GM15510 (cell line): ENCODE data around the gene TLR2.

Source experiments
- POLR2A ChIP-seq: IDR thresholded peaks from 3 replicates; pipeline ENCODE4 v1.6.1; 2011; ENCODE audit warnings: borderline replicate concordance; ENCODE audit not compliant: insufficient read length; ENCODE audit errors: extremely low read depth

The TLR2 gene

DNA sequence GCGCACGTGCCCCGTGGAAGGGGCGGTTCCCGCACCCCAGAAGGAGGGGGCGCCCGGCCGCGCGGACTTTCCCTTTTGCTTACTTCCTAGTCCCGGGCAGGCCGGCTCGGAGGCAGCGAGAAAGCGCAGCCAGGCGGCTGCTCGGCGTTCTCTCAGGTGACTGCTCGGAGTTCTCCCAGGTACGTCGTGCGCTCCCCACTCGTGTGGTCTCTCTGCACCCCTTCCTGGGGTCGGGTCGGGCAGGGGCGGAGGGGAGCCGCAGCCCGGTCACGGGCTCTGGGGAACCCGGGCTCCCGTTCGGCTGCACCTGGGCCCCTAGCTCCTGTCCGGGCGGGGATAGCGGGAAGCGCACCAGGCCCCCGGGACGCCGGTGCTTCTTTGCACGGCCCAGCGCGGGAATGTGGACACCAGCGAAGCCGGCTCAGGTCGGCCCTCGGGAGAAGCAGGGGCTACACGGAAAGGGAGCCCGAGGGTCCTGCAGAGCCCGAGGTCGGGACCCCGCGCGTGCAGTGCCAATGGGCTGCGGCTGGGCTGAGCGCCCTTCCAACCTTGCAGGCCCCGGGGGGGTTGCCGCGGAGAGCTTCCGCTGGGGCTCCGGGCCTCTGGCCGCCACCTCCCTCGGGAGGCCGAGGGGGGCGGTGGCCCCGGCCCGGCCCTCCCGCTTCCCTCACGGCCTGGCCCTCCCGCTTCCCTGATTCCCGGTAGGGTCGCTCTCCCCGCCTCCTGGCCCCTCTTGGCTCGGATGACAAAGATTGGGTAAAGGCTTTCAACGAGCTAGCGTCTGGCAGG, at the start of gene TLR2:
Gene TLR2 (plus strand): TSS at position 99 of the 789 bp plus-strand sequence. CDS start 18,628 bp downstream, outside the sequence.
- TF ChIP-seq POLR2A = no peak

DNA sequence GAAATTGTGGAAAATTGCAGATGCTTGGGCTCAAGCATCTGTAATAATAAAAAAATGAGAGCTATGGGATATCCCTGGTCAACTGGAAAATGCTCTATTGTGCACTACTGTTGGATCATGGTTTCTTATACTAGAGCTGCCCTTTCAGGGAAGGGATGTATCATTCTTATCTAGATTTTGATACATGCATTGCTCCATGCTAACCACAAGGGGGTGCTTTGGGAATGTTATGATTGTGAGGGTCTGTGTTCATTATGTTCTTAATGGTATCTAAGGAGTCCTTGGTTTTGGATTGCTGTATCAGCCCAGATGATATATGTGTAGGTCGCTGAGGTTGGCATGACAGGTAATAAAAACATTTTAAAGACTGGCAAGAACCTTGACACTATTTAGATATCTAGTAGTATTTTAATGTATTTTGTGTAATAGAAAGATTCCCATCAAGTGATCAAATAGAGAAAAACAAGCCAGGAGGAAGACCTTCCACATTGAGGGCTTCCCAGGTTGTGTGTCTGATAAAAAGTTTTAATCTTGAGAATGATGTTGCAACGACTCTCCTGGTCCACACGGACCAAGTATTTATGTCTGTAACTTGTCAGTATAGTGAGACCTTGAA, 49.2 kb upstream of the TLR2 start:
- no peak for TF ChIP-seq POLR2A

DNA sequence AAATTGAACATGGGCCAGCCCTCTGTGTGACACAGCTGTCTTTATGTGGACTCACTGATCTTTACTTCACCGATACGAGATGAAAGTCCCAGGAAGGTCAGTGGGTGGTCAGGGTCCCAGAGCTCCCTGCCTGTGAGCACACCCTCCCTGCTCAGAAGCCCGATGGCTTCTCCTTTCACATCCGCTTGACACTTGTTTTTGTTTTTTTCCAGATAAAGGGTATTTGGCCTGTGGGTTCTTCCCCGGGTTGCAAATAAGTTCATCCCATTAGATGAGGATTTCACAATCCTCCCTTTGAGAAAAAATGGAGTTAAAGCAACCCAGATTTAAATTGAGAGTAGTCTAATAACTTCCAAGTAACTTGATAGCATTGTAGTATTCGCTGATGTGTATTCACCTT, 48.2 kb upstream of the TLR2 start:
- TF ChIP-seq POLR2A = no peak

DNA sequence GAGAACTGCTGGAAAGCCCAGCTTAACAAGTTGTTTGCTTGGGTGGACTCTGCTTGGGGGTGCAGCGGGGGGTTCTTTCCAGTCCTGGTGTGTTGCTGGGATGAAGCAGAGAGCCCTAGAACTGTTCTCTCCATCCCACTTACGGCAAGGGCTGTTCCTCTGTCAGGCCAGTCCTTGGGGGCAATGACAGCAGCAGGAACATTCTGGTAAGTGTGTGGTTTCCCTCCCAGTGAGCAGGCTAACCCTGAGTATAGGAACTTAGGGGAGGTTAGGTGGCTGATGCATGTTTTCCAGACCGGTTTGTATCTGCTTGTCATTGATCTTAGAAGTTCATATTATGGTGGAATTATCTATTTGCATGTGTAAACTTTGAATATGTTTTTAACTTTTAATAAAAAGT, 46.9 kb upstream of the TLR2 start:
- no peak for TF ChIP-seq POLR2A

DNA sequence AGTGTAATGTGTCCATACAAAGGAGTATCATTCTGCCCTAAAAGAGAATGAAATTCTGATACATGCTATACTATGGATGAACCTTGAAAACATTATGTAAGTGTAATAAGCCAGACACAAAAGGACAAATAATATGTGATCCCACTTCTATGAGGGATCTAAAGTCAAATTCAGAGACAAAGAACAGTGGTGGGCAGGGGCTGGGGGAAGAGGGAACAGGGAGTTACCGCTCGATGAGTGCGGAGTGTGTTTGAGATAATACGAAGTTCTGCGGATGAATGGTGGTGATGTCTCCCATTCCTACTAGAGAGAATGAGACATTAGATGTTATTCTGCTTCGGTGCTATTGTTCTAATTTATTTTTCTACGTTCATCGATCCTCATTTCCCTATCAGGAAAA, 46.1 kb upstream of the TLR2 start:
- TF ChIP-seq POLR2A = no peak

- TF ChIP-seq POLR2A = no peak
These were observed 45.1 kb upstream of the TLR2 start for GRCh38 chr4:153638999-153639398.

- TF ChIP-seq POLR2A = no peak
These were observed 44.0 kb upstream of the TLR2 start for GRCh38 chr4:153639833-153640802.

- TF ChIP-seq POLR2A = no peak
These were observed 42.5 kb upstream of the TLR2 start for GRCh38 chr4:153641532-153641931.

DNA sequence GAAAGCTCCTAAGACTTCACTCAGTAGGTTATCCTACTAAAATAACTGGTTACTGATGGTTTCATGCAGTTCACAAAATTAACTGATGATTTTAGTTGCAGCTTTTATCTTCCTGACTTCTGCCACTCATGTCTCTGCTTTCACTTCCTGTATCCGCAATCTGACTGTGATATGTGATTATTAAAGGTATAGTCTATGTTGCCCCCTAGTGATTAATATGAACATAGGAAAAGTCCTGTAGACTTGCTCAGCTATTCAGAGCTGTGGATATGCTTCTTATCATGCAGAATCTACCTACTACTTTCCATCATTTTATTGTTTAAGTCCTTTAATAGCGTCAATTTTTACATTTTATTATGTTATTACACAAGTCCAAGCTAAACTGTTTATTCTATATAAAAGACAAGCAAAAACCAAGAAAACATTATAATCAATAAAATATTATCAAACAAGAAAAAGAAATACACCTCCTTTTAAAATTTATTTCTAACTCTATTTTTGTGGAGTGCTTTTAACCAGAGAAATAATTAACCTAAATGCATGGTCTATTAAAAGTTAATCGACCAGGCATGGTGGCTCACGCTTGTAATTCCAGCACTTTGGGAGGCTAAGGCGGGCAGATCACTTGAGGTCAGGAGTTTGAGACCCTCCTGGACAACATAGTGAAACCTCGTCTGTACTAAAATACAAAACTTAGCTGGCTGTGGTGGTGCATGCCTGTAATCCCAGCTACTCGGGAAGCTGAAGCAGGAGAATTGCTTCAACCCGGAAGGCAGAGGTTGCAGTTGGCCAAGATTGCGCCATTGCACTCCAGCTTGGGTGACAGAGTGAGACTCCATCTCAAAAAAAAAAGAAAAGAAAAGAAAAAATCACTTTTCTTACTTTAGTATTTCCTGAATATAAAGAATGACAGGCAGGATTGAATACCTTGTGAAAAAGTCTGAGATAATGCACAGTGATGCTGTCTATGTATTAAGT, 40.4 kb upstream of the TLR2 start:
- TF ChIP-seq POLR2A = no peak

DNA sequence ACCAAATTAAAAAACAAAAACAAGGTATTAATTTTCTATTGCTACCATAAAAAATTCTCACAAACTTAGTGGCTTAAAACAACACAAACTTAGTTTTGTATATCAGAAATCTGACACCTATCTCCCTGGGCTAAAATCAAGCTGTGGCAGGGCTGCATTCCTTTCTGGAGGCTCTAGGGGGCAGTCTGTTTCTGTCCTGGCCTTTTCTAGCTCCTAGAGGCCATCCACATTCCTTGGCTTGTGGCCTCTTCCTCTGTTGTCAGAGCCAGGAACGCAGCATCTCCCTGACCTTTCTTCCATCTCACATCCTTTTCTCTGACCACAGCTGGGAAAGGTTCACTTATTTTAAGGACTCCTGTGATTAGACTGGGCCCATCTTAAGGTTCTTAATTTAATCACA, 38.9 kb upstream of the TLR2 start:
- TF ChIP-seq POLR2A = no peak

GRCh38 chr4:153646261-153646660, 37.8 kb upstream of the TLR2 start:
- no peak for TF ChIP-seq POLR2A

DNA sequence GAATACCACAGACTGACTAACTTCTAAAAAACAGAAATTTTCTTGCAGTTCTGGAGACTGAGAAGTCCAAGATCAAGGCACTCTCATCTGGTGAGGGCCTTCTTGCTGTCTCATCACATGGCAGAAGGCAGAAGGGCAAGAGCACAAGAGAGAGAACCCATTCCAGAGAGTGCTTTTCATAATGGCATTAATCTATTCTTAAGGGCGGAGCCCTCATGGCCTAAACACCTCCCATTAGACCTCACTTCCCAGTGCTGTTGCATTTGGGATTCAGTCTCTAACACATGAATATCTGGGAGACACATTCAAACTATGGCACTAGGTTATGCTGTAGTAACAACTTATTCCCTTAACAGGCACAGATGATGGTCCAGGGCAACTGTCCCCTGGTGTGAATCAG, 37.1 kb upstream of the TLR2 start:
- no peak for TF ChIP-seq POLR2A

- no peak for TF ChIP-seq POLR2A
These were observed 36.1 kb upstream of the TLR2 start for GRCh38 chr4:153647975-153648374.

GRCh38 chr4:153649572-153649991, 34.5 kb upstream of the TLR2 start:
- TF ChIP-seq POLR2A = no peak

GRCh38 chr4:153651116-153651515, 33.0 kb upstream of the TLR2 start:
- TF ChIP-seq POLR2A = no peak

- TF ChIP-seq POLR2A = no peak
These were observed 32.5 kb upstream of the TLR2 start for GRCh38 chr4:153651587-153651986.
